Kidney epithelial cell (primary cell): ENCODE results near the gene ARL6IP5. TPM values are rescaled to one million over a fixed set of nuclear protein-coding genes. Genes with fewer than 3 reads are reported as not detected.
A peak's percentile ranks its signal among the peaks of the same experiment; 100 is the strongest.

Experiments
- DNase-seq: peaks from one replicate; pipeline ENCODE4 v3.0.0-alpha.2; 2010; ENCODE audit warnings: low read depth
- H3K27me3 ChIP-seq: 2 replicates; pipeline ENCODE4 v1.6.0; 2011; ENCODE audit warnings: low read length; ENCODE audit not compliant: control insufficient read depth, insufficient read depth
- H3K36me3 ChIP-seq: 2 replicates; pipeline ENCODE4 v1.5.1; 2011; ENCODE audit warnings: low read length; ENCODE audit not compliant: control insufficient read depth, insufficient read depth
- H3K4me3 ChIP-seq: 2 replicates; pipeline ENCODE4 v1.5.1; 2011; ENCODE audit warnings: low read depth, mild to moderate bottlenecking, control low read depth, low read length
- total RNA-seq: library from RNA; depleted of rRNA; stranded (reverse); fragments of >200 nt; gene quantifications from 2 replicates; pipeline ENCODE4 v1.2.3, GENCODE V29; 2015
- TF ChIP-seq, protein P1 (sequence below): IDR thresholded peaks from 2 replicates; pipeline ENCODE4 v1.5.1; 2011; ENCODE audit warnings: mild to moderate bottlenecking, moderate library complexity, low read length, control low read depth, inconsistent platforms; ENCODE audit not compliant: insufficient read depth, poor library complexity, severe bottlenecking

Gene ARL6IP5
- total RNA-seq, 1 donor from 2014 or later, result 86.6 TPM

DNA sequence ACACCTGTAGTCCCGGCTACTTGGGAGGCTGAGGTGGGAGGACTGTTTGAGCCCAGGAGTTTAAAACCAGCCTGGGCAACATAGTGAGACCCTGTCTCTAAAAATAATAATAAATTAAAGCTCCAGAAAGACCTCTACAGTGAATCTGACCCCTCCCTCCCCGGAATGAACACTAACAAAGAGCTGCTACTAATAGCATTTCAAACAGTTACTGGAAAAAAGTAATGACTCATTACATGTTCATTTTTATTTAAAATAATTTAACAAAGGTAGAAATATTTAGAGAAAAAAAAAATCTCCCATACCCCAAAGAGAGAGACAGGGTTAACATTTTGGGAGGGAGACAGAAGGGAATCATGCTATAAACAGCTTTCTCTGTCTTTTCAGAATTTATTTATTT is 2.4 kb upstream of the ARL6IP5 start:
- Histone ChIP-seq H3K4me3 (no peak overlapping the region), H3K27me3 (no peaks in the 10 kb centered on the region), H3K36me3 (no peaks in the 10 kb centered on the region)
- TF ChIP-seq, protein P1, sequence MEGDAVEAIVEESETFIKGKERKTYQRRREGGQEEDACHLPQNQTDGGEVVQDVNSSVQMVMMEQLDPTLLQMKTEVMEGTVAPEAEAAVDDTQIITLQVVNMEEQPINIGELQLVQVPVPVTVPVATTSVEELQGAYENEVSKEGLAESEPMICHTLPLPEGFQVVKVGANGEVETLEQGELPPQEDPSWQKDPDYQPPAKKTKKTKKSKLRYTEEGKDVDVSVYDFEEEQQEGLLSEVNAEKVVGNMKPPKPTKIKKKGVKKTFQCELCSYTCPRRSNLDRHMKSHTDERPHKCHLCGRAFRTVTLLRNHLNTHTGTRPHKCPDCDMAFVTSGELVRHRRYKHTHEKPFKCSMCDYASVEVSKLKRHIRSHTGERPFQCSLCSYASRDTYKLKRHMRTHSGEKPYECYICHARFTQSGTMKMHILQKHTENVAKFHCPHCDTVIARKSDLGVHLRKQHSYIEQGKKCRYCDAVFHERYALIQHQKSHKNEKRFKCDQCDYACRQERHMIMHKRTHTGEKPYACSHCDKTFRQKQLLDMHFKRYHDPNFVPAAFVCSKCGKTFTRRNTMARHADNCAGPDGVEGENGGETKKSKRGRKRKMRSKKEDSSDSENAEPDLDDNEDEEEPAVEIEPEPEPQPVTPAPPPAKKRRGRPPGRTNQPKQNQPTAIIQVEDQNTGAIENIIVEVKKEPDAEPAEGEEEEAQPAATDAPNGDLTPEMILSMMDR, result no peak
- DNase-seq, result no peak

DNA sequence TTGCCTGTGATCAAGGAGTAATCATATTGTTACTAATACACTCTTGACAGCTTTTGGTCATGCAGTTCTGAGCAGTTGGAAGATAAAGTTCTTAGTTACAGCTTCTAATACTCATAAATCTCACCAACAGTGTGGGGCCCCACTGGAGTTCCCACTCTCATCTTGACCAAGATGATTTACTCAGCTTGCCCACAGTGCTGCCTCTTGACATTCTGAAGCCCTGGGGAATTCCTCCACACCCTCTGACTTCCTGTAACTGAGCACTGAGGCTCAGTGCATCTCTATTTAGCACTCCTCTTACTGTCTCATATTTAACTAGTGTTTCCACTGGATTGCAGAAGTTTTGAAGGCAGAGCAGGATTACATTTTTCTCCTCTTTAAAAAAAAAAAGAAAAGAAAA is 1.9 kb upstream of the ARL6IP5 start:
- Histone ChIP-seq H3K4me3 (no peak overlapping the region), H3K36me3 (no peaks in the 10 kb centered on the region), H3K27me3 (no peaks in the 10 kb centered on the region)
- TF ChIP-seq, protein P1, result no peak
- peak; percentile 63 for DNase-seq

DNA sequence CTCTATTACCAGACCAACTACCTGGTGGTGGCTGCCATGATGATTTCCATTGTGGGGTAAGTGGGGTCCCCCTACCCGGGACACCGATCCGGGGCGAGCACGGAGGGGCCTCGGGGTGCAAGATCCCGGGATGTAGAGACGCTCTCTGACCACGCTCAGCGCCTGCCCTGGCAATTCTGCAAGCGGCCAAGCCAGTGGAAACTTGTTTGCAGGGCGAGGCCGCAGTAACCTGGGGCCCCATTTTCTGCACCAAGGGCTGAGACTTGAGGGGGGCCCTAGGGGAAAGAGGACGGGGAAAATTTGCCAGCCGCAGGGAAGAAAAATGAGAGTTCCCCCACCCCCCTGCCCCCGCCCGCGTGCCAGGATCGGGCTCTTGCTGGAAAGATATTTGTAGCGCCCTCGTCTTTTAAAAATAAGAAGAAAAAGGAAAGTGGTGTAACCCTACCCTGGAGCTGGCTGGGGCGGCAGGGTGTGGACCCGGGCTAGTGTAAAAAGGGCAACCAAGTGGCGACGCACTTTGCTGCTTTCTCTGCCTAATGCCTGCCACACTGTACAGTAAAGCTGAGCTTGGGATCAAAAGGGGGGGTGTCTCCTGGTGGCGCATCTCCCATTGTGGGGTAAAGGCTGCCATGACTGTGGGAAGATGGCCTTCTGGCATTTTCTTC is 563 bp downstream of the ARL6IP5 start:
- TF ChIP-seq, protein P1, result no peak
- no peaks in the 10 kb centered on the region for H3K27me3 ChIP-seq
- H3K4me3 ChIP-seq, result peak overlapping the region; percentile 82
- no peaks in the 10 kb centered on the region for H3K36me3 ChIP-seq
- DNase-seq, result no peak

DNA sequence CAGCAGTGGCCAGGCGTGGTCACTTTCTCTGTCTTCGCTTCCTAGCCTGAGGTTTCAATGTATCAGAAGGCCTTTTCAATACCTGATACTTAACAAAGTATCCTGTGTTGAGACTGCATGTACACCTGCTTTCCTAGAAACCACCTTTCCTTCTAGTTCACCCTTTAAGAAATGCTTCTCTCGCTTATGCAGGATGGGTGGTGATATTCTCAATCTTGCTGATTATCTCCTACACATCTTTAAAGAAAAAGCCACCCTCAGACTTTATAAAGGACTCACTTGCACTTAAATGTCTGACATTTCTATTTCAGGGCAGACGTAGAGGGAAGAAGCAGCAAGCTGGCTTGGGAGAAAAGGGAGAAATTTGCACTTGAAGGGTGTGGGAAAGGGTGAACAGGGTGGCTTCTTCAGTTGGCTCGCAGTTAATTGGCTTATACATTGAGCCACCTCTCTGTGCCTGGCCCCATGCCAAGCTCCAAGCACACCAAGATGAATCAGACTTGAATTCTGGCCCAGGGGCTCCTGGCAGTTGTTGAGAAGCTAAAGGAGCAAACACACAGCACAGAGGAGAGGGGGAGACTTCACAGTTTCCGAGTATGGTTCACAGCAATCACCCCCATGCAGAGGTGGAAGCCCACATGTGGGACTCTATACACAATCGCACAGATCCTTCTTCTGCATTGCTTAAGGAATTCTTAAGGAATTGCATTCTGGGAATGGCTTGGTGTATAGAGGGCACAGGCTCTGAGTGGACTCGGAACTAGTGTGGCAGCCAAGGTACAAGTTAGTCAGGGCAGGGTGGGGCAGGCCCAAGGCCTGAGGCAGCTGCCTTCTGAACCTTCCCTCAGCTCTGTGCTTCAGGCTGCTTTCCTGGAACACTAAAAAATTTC is 1.3 kb downstream of the ARL6IP5 start:
- no peaks in the 10 kb centered on the region for H3K36me3 ChIP-seq
- TF ChIP-seq, protein P1, result no peak
- peak overlapping the region; percentile 82 for H3K4me3 ChIP-seq
- peak; percentile 74 for DNase-seq
- no peaks in the 10 kb centered on the region for H3K27me3 ChIP-seq

DNA sequence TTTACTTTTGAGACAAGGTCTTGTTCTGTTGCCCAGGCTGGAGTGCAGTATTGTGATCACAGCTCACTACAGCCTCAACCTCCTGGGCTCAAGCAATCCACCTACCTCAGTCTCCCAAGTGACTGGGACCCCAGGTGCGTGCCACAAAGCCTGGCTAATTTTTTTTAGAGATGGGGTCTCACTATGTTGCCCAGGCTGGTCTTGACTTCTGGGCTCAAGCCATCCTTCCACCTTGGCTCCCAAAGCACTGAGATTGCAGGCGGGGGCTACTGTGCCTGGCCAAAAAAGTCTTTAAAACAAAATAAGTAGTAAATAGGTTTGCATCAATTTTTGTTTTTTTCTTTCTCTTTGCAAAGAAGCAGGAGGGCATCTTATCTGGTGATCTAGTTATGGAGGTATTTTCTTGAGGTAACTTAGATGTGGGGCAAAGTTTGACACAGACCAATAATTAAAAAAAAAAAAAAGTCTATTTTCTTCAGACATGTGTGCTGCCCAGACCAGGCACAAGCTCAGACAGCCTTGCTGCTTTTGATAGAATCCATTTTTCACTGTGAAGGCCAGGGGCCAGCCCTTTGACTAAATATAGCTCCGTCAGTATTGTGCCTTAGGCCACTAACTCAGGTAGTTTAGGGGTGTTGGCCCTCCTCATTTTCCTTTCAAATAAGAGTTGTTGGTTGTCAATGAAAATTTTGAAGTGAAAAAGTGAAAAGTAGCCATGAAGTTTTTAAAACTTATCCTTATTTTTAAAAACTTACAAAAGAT is 2.5 kb downstream of the ARL6IP5 start:
- Histone ChIP-seq H3K4me3 (no peak overlapping the region), H3K36me3 (no peaks in the 10 kb centered on the region), H3K27me3 (no peaks in the 10 kb centered on the region)
- TF ChIP-seq, protein P1, result no peak
- no peak for DNase-seq
